Brain microvascular endothelial cell (primary cell): Measurements from ENCODE around the gene DOCK4.

Source experiments
- DNase-seq: peaks from one replicate; pipeline ENCODE4 v3.0.0-alpha.2; 2020
- H3K27ac ChIP-seq: fragments of 250-450 bp; sonication (Bioruptor Pico); 2 replicates; pipeline ENCODE4 v1.5.1; 2020; ENCODE audit warnings: mild to moderate bottlenecking, moderate library complexity
- H3K27me3 ChIP-seq: fragments of 250-450 bp; sonication (Bioruptor Pico); replicated peaks from 2 replicates; pipeline ENCODE4 v1.5.1; 2020; ENCODE audit warnings: mild to moderate bottlenecking
- H3K36me3 ChIP-seq: fragments of 250-450 bp; sonication (Bioruptor Pico); replicated peaks from 2 replicates; pipeline ENCODE4 v1.5.1; 2020; ENCODE audit warnings: mild to moderate bottlenecking
- H3K4me3 ChIP-seq: 2 replicates; pipeline ENCODE4 v1.5.1; 2011; ENCODE audit warnings: low read depth, mild to moderate bottlenecking, control low read depth, low read length, moderate library complexity
- CTCF ChIP-seq: IDR thresholded peaks from 2 replicates; pipeline ENCODE4 v1.5.1; 2011; ENCODE audit warnings: low read depth, mild to moderate bottlenecking, moderate library complexity, low read length, control low read depth, inconsistent platforms; ENCODE audit errors: missing control alignments
- in situ Hi-C: cut with HindIII; loops from 2 replicates; pipeline ENCODE4 v1.10.0; 2017; ENCODE audit warnings: low sequenced_read_pairs, low pct_ligation_motif_present

Gene DOCK4

GRCh38 chr7:112079673-112080072 is 126.5 kb downstream of the DOCK4 start:
- peak; percentile 20 for DNase-seq
- Histone ChIP-seq H3K36me3 (no peaks in the 10 kb centered on the region), H3K27ac (peak overlapping the region; percentile 96), H3K27me3 (no peaks in the 10 kb centered on the region), H3K4me3 (no peak overlapping the region)
- in situ Hi-C loops = no loop called here
- peak; percentile 18 for TF ChIP-seq CTCF

- in situ Hi-C loops = no loop called here
- TF ChIP-seq CTCF = no peak
- Histone ChIP-seq H3K27me3 (no peaks in the 10 kb centered on the region), H3K36me3 (no peaks in the 10 kb centered on the region), H3K4me3 (no peak overlapping the region), H3K27ac (peak overlapping the region; percentile 96)
- no peak for DNase-seq
Observed at GRCh38 chr7:112079122-112079521, 127.1 kb downstream of the DOCK4 start.

- in situ Hi-C loops = no loop called here
- TF ChIP-seq CTCF = no peak
- Histone ChIP-seq H3K27me3 (no peaks in the 10 kb centered on the region), H3K36me3 (no peaks in the 10 kb centered on the region), H3K27ac (no peak overlapping the region), H3K4me3 (no peak overlapping the region)
- DNase-seq = no peak
Observed at GRCh38 chr7:112076324-112076723, 129.9 kb downstream of the DOCK4 start.

GRCh38 chr7:112074464-112074863 is 131.7 kb downstream of the DOCK4 start:
- H3K4me3 ChIP-seq = no peak overlapping the region

GRCh38 chr7:112073530-112073929 is 132.7 kb downstream of the DOCK4 start:
- no peak for TF ChIP-seq CTCF
- H3K27me3 ChIP-seq = no peaks in the 10 kb centered on the region
- no peak overlapping the region for H3K4me3 ChIP-seq
- no peaks in the 10 kb centered on the region for H3K36me3 ChIP-seq
- in situ Hi-C loops = no loop called here
- H3K27ac ChIP-seq = no peak overlapping the region
- DNase-seq = no peak

More at GRCh38 chr7:112074464-112074863, 131.7 kb downstream of the DOCK4 start:
- H3K27me3 ChIP-seq = no peaks in the 10 kb centered on the region
- in situ Hi-C loops = no loop called here
- DNase-seq = no peak
- H3K27ac ChIP-seq = no peak overlapping the region
- TF ChIP-seq CTCF = no peak
- no peaks in the 10 kb centered on the region for H3K36me3 ChIP-seq

- Histone ChIP-seq H3K4me3 (no peak overlapping the region), H3K27ac (no peak overlapping the region), H3K27me3 (no peaks in the 10 kb centered on the region), H3K36me3 (no peaks in the 10 kb centered on the region)
- no peak for DNase-seq
- no peak for TF ChIP-seq CTCF
- in situ Hi-C loops = no loop called here
Observed at GRCh38 chr7:112072541-112073245, 133.5 kb downstream of the DOCK4 start.
